ENCODE data around the gene KNCN.

DNA sequence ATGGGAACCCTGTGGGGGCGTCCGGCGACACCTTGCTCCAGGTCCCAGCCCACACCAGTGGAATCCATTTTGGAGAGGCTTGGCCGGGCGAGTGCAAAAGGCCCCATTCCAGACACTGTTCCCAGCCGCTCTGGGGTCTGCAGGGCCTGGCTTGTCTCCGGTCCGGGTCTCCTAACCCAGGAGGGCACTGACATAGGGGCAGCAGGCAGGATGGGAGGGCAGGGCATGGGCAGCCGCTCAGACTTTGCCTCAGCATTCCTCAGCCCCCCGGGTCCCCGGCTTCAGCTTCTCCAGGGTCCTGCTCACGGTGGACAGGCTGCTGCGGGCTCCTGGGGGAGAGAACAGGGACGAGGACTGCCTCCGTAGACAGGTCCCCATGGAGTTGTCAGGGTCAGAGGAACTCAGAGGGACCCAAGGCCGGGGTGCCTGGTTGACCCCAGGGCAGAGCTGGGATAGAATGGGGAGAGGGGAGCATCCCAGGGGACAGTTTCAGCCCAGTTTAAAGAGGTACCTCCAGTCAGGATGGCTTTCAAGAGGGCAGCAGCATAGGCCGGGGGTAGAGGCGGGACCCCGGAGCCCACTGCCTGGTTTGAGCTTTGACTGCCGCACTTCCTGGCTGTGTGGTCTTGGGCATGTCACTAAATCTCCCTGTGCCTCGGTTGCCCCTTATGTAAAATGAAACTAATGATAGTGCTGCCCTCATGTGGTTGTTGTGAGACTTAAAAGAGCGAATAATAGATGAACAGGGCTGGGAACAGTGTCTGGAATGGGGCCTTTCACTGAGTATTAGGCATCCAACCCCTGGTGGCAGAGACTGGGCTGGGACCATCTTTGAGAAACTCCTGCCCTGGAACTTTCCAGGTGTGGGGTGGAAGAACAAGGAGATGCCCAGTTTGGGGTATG lies 3.7 kb downstream of the KNCN start:
- TF ChIP-seq, protein P1, sequence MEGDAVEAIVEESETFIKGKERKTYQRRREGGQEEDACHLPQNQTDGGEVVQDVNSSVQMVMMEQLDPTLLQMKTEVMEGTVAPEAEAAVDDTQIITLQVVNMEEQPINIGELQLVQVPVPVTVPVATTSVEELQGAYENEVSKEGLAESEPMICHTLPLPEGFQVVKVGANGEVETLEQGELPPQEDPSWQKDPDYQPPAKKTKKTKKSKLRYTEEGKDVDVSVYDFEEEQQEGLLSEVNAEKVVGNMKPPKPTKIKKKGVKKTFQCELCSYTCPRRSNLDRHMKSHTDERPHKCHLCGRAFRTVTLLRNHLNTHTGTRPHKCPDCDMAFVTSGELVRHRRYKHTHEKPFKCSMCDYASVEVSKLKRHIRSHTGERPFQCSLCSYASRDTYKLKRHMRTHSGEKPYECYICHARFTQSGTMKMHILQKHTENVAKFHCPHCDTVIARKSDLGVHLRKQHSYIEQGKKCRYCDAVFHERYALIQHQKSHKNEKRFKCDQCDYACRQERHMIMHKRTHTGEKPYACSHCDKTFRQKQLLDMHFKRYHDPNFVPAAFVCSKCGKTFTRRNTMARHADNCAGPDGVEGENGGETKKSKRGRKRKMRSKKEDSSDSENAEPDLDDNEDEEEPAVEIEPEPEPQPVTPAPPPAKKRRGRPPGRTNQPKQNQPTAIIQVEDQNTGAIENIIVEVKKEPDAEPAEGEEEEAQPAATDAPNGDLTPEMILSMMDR (IDR thresholded peaks at IDR 0.05) = peak in 2 of 3 experiments; percentile 18 to 20
- TF ChIP-seq POLR2A (IDR thresholded peaks at IDR 0.05) = no peak

Data from testis (tissue), 2 donors.